Osteoblast (primary cell): Measurements from ENCODE around the gene HRAS. TPM values are rescaled to one million over a fixed set of nuclear protein-coding genes. Genes with fewer than 3 reads are reported as not detected.
A peak's percentile ranks its signal among the peaks of the same experiment; 100 is the strongest.

Experiments used
- DNase-seq: peaks from one replicate; pipeline ENCODE4 v3.0.0; 2011; ENCODE audit warnings: low spot score, mixed read lengths; ENCODE audit not compliant: insufficient read length; ENCODE audit errors: missing footprints
- H2AFZ ChIP-seq: 2 replicates; pipeline ENCODE4 v1.6.0; 2011; ENCODE audit warnings: mild to moderate bottlenecking, low read length
- H3K27ac ChIP-seq: 2 replicates; pipeline ENCODE4 v1.5.1; 2011; ENCODE audit warnings: mild to moderate bottlenecking, low read depth, low read length, moderate library complexity
- H3K27me3 ChIP-seq: 2 replicates; pipeline ENCODE4 v1.6.0; 2012; ENCODE audit warnings: mild to moderate bottlenecking, control low read depth, inconsistent platforms, low read length, moderate library complexity; ENCODE audit not compliant: insufficient read depth
- H3K36me3 ChIP-seq: 2 replicates; pipeline ENCODE4 v1.5.1; 2011; ENCODE audit warnings: mild to moderate bottlenecking, low read length, control low read depth, moderate library complexity; ENCODE audit not compliant: insufficient read depth
- H3K4me1 ChIP-seq: 2 replicates; pipeline ENCODE4 v1.5.1; 2011; ENCODE audit warnings: mild to moderate bottlenecking, low read length, control low read depth, moderate library complexity; ENCODE audit not compliant: insufficient read depth
- H3K4me2 ChIP-seq: 2 replicates; pipeline ENCODE4 v1.6.0; 2011; ENCODE audit warnings: mild to moderate bottlenecking, low read length; ENCODE audit not compliant: insufficient read depth
- H3K4me3 ChIP-seq: fragments of 200-600 bp; sonication (generic); 3 replicates; pipeline ENCODE4 v1.5.1; 2012; ENCODE audit warnings: mild to moderate bottlenecking, low read length, inconsistent platforms; ENCODE audit not compliant: insufficient read depth
- H3K79me2 ChIP-seq: 2 replicates; pipeline ENCODE4 v1.6.0; 2012; ENCODE audit warnings: mild to moderate bottlenecking, low read length, control low read depth, inconsistent platforms; ENCODE audit not compliant: insufficient read depth
- H3K9me3 ChIP-seq: 2 replicates; pipeline ENCODE4 v1.5.1; 2011; ENCODE audit warnings: low read depth, low read length, control low read depth
- H4K20me1 ChIP-seq: 2 replicates; pipeline ENCODE4 v1.6.0; 2012; ENCODE audit warnings: mild to moderate bottlenecking, low read length, control low read depth; ENCODE audit not compliant: insufficient read depth
- CTCF ChIP-seq: IDR thresholded peaks from 2 replicates; pipeline ENCODE4 v1.5.1; 2011; ENCODE audit warnings: mild to moderate bottlenecking, low read depth, low read length, moderate library complexity; ENCODE audit errors: extremely low read depth
- total RNA-seq: library from RNA; depleted of rRNA; stranded (reverse); fragments of >200 nt; gene quantifications from 2 replicates; pipeline ENCODE4 v1.2.3, GENCODE V29; 2012

HRAS gene
- total RNA-seq, 1 donor: 28.6 TPM

- Histone ChIP-seq H3K36me3 (peaks cover 17% of the 10 kb centered on the region), H3K79me2 (peaks cover 2% of the 10 kb centered on the region), H3K4me1 (no peaks in the 10 kb centered on the region), H3K9me3 (no peaks in the 10 kb centered on the region), H3K27me3 (no peaks in the 10 kb centered on the region), H2AFZ (no peak overlapping the region), H3K4me3 (no peak overlapping the region), H4K20me1 (peaks cover 7% of the 10 kb centered on the region), H3K4me2 (no peak overlapping the region), H3K27ac (no peak overlapping the region)
- DNase-seq: peak; percentile 86
- no peak for TF ChIP-seq CTCF
These were observed 44.5 kb downstream of the HRAS start for GRCh38 chr11:490930-491260.

GRCh38 chr11:490186-490929, 45.0 kb downstream of the HRAS start:
- Histone ChIP-seq H3K36me3 (peaks cover 16% of the 10 kb centered on the region), H3K9me3 (no peaks in the 10 kb centered on the region), H4K20me1 (peaks cover 7% of the 10 kb centered on the region), H3K4me3 (no peak overlapping the region), H2AFZ (no peak overlapping the region), H3K4me2 (no peak overlapping the region), H3K27me3 (no peaks in the 10 kb centered on the region), H3K79me2 (peaks cover 2% of the 10 kb centered on the region), H3K4me1 (no peaks in the 10 kb centered on the region), H3K27ac (no peak overlapping the region)
- peak; percentile 83 for DNase-seq
- TF ChIP-seq CTCF: no peak

- TF ChIP-seq CTCF: no peak
- DNase-seq: peak; percentile 90
- H4K20me1 ChIP-seq: peaks cover under 1% of the 10 kb centered on the region
- H3K9me3 ChIP-seq: no peaks in the 10 kb centered on the region
- no peak overlapping the region for H2AFZ ChIP-seq
- no peak overlapping the region for H3K4me2 ChIP-seq
- no peaks in the 10 kb centered on the region for H3K27me3 ChIP-seq
- no peak overlapping the region for H3K4me3 ChIP-seq
- no peaks in the 10 kb centered on the region for H3K4me1 ChIP-seq
- peaks cover 16% of the 10 kb centered on the region for H3K36me3 ChIP-seq
- H3K79me2 ChIP-seq: peaks cover 7% of the 10 kb centered on the region
- no peak overlapping the region for H3K27ac ChIP-seq
These were observed 45.7 kb downstream of the HRAS start for GRCh38 chr11:489610-490185.

- no peak for TF ChIP-seq CTCF
- H3K27ac ChIP-seq: no peak overlapping the region
- peaks cover 9% of the 10 kb centered on the region for H3K36me3 ChIP-seq
- peaks cover 8% of the 10 kb centered on the region for H3K79me2 ChIP-seq
- no peaks in the 10 kb centered on the region for H3K27me3 ChIP-seq
- no peak overlapping the region for H2AFZ ChIP-seq
- no peak overlapping the region for H3K4me2 ChIP-seq
- no peak overlapping the region for H3K4me3 ChIP-seq
- no peaks in the 10 kb centered on the region for H4K20me1 ChIP-seq
- H3K4me1 ChIP-seq: no peaks in the 10 kb centered on the region
- peak; percentile 91 for DNase-seq
- H3K9me3 ChIP-seq: no peaks in the 10 kb centered on the region
These were observed 46.4 kb downstream of the HRAS start for GRCh38 chr11:488992-489391.
